ENCODE results near the gene POLH. TPM values are rescaled to one million over a fixed set of nuclear protein-coding genes. Genes with fewer than 3 reads are reported as not detected.
A peak's percentile ranks its signal among the peaks of the same experiment; 100 is the strongest.

POLH gene
- total RNA-seq, 1 donor from 2014 or later, result 20.2 TPM

GRCh38 chr6:43624786-43625288 is 48.9 kb downstream of the POLH start:
- TF ChIP-seq, protein P1, sequence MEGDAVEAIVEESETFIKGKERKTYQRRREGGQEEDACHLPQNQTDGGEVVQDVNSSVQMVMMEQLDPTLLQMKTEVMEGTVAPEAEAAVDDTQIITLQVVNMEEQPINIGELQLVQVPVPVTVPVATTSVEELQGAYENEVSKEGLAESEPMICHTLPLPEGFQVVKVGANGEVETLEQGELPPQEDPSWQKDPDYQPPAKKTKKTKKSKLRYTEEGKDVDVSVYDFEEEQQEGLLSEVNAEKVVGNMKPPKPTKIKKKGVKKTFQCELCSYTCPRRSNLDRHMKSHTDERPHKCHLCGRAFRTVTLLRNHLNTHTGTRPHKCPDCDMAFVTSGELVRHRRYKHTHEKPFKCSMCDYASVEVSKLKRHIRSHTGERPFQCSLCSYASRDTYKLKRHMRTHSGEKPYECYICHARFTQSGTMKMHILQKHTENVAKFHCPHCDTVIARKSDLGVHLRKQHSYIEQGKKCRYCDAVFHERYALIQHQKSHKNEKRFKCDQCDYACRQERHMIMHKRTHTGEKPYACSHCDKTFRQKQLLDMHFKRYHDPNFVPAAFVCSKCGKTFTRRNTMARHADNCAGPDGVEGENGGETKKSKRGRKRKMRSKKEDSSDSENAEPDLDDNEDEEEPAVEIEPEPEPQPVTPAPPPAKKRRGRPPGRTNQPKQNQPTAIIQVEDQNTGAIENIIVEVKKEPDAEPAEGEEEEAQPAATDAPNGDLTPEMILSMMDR (IDR thresholded peaks at IDR 0.05; ENCODE audit: partially characterized antibody, unreplicated experiment), result no peak
- Mint-ChIP-seq H3K27ac (ENCODE audit: unreplicated experiment) (no peak overlapping the region), H3K36me3 (ENCODE audit: unreplicated experiment) (peaks cover 5% of the 10 kb centered on the region), H3K4me3 (ENCODE audit: unreplicated experiment) (no peak overlapping the region), H3K4me1 (ENCODE audit: low read depth, unreplicated experiment) (peaks cover 11% of the 10 kb centered on the region), H3K9me3 (ENCODE audit: unreplicated experiment) (peaks cover 7% of the 10 kb centered on the region), H3K27me3 (ENCODE audit: unreplicated experiment) (peaks cover 4% of the 10 kb centered on the region)
- DNase-seq, result no peak

GRCh38 chr6:43625393-43625992 is 49.5 kb downstream of the POLH start:
- H3K36me3 Mint-ChIP-seq (ENCODE audit: unreplicated experiment), result peaks cover 5% of the 10 kb centered on the region
- no peak overlapping the region for H3K27ac Mint-ChIP-seq (ENCODE audit: unreplicated experiment)
- peaks cover 15% of the 10 kb centered on the region for H3K4me1 Mint-ChIP-seq (ENCODE audit: low read depth, unreplicated experiment)
- TF ChIP-seq, protein P1 (IDR thresholded peaks at IDR 0.05; ENCODE audit: partially characterized antibody, unreplicated experiment), result no peak
- peaks cover 11% of the 10 kb centered on the region for H3K9me3 Mint-ChIP-seq (ENCODE audit: unreplicated experiment)
- peaks cover 8% of the 10 kb centered on the region for H3K27me3 Mint-ChIP-seq (ENCODE audit: unreplicated experiment)
- no peak overlapping the region for H3K4me3 Mint-ChIP-seq (ENCODE audit: unreplicated experiment)
- DNase-seq, result no peak

GRCh38 chr6:43627008-43627825 is 51.2 kb downstream of the POLH start:
- H3K4me1 Mint-ChIP-seq (ENCODE audit: low read depth, unreplicated experiment), result peaks cover 16% of the 10 kb centered on the region
- peaks cover 9% of the 10 kb centered on the region for H3K9me3 Mint-ChIP-seq (ENCODE audit: unreplicated experiment)
- peak overlapping the region; percentile 78 for H3K4me3 Mint-ChIP-seq (ENCODE audit: unreplicated experiment)
- TF ChIP-seq, protein P1 (IDR thresholded peaks at IDR 0.05; ENCODE audit: partially characterized antibody, unreplicated experiment), result no peak
- H3K27me3 Mint-ChIP-seq (ENCODE audit: unreplicated experiment), result peaks cover 10% of the 10 kb centered on the region
- DNase-seq, result no peak
- peaks cover 1% of the 10 kb centered on the region for H3K36me3 Mint-ChIP-seq (ENCODE audit: unreplicated experiment)
- H3K27ac Mint-ChIP-seq (ENCODE audit: unreplicated experiment), result peak overlapping the region; percentile 90

DNA sequence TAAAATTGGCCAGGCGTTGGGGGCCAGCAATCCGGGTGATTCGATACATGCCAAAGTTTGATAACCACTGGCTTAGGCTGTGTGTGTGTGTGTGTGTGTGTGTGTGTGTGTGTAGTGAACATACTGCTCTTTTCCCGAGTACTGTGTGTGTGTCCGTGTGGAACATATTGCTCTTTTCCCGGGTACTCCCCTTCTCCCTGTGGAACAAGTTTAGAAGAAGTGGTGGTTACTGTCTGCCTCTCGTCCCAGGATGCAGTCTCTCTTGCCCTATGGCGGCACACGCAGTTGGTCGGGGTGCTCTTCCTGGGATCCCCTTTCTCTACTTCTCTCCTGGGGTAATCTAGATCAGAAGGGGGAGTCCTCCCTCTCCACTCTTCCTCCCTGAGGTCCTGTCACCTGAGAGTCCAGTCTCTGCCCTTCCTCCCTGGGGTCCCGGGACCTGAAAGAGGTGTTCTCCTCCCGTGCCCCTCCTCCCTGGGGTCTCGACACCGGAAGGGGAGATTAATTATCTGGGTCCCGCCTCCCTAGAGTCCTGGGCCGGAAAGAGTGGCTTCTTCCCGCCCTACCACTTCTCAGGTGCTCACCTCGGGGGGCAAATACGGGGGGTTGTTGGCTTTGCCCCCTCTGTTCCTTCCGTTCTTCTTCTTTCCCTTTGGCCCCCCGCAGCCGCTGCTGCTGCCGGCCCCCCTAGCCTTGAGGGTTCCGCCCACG is 52.6 kb downstream of the POLH start:
- TF ChIP-seq, protein P1 (IDR thresholded peaks at IDR 0.05; ENCODE audit: partially characterized antibody, unreplicated experiment), result no peak
- peak overlapping the region; percentile 87 for H3K27ac Mint-ChIP-seq (ENCODE audit: unreplicated experiment)
- H3K4me3 Mint-ChIP-seq (ENCODE audit: unreplicated experiment), result peak overlapping the region; percentile 99
- peaks cover 16% of the 10 kb centered on the region for H3K4me1 Mint-ChIP-seq (ENCODE audit: low read depth, unreplicated experiment)
- H3K27me3 Mint-ChIP-seq (ENCODE audit: unreplicated experiment), result peaks cover 10% of the 10 kb centered on the region
- H3K9me3 Mint-ChIP-seq (ENCODE audit: unreplicated experiment), result peaks cover 9% of the 10 kb centered on the region
- DNase-seq, result peak; percentile 46
- no peaks in the 10 kb centered on the region for H3K36me3 Mint-ChIP-seq (ENCODE audit: unreplicated experiment)
